ENCODE data around the gene GC. TPM values are rescaled to one million over a fixed set of nuclear protein-coding genes. Genes with fewer than 3 reads are reported as not detected.
"Not testable (repeated sequence)": the region's sequence is repeated elsewhere in the genome, so short reads cannot be mapped to it uniquely, and the experiment has no call there.

The GC gene, protein sequence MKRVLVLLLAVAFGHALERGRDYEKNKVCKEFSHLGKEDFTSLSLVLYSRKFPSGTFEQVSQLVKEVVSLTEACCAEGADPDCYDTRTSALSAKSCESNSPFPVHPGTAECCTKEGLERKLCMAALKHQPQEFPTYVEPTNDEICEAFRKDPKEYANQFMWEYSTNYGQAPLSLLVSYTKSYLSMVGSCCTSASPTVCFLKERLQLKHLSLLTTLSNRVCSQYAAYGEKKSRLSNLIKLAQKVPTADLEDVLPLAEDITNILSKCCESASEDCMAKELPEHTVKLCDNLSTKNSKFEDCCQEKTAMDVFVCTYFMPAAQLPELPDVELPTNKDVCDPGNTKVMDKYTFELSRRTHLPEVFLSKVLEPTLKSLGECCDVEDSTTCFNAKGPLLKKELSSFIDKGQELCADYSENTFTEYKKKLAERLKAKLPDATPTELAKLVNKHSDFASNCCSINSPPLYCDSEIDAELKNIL
- total RNA-seq, result not detected
- long read RNA-seq, result 0 reads

GRCh38 chr4:71783972-71784371 is at the start of gene GC:
Gene GC (minus strand): TSS chr4:71784079. CDS start chr4:71784018, 61 bp downstream.
- DNase-seq (ENCODE audit: low spot score), result no peak
- intact Hi-C loops (cut with DNase I), result no loop called here

DNA sequence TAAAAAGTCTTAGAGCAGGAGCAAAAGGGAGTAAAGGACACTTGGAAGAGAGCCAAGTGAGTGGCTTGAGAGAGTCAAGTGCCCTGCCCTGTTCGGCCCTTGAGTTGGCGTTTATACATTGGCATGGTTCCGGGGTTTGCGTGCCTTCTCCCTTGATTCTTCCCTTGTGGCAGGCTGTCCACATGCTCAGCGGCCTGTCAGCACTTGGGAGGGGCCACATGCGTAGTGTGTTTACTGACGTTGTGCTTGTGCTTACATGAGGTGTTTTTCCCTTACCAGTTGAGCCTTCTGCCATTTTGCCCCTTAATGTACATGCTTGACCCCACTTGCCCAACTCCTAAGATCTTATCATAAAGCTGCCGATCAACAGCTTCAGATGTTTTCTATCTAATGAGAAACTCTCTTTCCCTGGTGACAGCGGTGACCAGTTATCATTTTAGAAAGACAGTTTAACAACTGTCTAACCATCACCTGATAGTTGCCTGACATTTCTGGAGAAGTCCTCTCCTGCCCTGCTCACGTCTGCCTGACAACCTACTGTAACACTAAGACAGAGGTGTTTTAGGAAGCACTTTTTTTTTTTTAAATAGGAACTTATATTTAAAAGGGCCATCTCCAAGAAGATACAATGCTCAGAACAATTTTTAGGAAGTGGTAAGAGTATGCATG is 49.5 kb upstream of the GC start:
- intact Hi-C loops (cut with DNase I), result no loop called here
- DNase-seq (ENCODE audit: low spot score), result no peak

- no peak for DNase-seq (ENCODE audit: low spot score)
- intact Hi-C loops (cut with DNase I), result no loop called here
Observed at GRCh38 chr4:71832049-71832448, 48.2 kb upstream of the GC start.

DNA sequence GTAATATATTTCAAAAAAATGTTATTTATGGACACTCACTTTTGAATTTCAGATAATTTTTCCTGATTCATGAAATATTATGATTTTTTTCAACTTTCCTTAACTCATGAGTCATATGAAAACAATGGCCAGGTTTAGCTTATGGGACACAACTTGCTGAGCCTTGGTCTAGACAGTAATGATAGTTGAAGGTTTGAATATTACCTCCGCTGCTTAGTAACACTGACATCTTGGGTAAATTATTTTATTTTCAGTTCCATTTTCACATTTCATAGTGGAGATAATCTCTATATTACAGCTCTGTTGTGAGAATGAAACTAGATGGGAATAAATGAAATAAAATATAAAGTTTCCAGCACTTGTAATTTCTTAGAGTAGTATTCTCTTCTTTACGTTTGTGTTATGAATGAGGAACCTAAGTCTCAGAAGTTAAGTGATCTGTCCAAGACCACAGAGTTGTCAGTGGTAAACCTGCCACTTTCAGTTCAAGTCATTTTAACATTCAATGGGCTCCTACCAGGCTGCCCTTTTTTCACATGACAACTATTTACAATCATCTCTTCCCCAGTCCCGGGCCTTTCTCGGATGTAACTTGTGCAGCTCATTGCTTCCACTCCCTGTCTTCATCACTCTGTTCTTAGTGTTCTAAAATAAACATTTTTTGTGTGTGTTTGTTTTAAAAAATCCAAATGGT is 46.8 kb upstream of the GC start:
- intact Hi-C loops (cut with DNase I), result no loop called here

DNA sequence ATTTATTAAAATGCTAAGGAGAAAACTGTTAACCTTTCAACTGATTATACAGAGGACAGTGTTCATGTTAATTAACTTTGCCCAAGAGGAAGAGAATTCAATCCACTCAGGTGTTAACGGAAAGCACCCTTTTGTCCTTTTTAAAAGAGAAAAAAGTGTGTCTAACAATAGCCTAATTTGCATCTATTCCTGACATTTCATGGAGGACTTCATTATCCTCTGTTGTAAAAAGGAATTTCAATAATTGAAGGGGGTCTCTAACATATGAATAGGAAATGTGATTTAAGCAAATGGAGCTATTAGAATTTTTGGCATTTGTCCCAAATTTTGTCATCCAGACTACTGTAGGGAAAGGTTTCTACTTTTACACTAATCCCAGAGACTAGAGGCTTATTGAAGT is 44.6 kb upstream of the GC start:
- DNase-seq (ENCODE audit: low spot score), result no peak
- intact Hi-C loops (cut with DNase I), result no loop called here

More for the DNA sequence above, 46.8 kb upstream of the GC start:
- no peak for DNase-seq (ENCODE audit: low spot score)

GRCh38 chr4:71827826-71828225 is 43.9 kb upstream of the GC start:
- intact Hi-C loops (cut with DNase I), result no loop called here
- DNase-seq (ENCODE audit: low spot score), result no peak

DNA sequence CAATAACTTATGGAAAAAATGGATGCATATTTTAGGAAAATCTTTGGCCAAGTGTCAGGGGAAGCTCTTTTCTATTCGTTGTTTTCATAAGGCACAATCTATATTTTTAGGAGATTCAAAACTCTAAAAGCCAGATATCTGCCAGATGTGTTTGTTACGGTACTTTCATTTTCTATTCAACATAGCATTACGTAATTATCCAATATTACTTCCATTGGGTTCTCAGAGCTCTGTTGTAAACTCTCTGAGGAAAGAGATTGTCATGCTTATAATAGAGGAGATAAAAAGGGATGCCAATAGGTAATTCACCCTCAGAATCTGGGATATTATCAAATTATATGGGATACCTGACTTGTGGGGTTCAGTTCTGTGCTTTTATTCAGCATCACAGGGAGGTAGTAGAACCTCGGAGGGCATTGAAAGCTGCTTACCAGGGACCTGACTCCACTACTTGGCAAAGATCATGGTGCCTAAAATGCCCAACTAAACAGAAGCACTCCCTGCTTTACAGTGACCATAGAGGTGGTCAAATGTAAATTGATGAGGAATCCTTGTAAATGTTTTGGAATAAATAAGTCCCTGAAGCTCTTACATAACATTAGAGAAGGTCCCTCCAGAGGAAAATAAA is 32.9 kb upstream of the GC start:
- DNase-seq (ENCODE audit: low spot score), result no peak
- intact Hi-C loops (cut with DNase I), result no loop called here

DNA sequence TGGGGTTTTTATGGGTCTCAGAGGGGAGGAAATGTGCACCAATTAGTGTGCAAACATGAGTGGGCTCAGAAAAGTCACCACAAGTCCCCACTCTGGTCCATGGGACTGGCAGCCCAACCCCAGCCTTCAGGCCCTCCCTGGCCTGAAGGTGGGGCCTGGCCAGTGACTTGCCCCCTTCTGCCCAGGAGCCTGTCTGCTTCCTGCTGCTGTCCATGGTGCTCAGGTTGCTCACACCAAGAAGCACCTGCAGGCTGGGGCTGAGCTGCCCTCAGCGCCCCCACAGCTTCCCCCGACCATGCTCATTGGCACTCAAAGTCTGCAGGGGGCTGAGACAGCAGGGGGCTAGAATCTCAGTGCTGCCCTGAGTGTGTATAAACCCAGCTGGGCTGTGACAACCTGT is 30.6 kb upstream of the GC start:
- no peak for DNase-seq (ENCODE audit: low spot score)
- intact Hi-C loops (cut with DNase I), result no loop called here

DNA sequence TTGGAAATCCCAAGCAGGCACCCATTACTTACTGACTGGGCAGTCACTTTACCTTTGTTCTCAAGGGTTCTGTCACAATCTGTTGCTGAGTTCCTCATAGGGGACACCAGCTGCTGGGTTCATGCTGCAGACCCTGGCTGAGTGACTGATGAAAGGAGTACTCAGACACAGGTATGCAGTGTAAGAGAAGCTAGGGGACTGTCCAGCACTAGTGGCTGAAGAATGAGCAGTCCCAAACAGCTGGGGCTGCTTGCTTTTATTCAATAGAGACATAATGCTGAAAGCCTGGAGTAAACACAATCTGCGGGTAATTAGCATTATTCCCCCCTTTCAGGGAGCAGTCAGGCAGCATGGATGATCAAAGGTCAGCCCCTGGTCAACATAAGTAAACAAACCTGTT is 25.9 kb upstream of the GC start:
- intact Hi-C loops (cut with DNase I); DNase-seq (ENCODE audit: low spot score): not testable (repeated sequence)

GRCh38 chr4:71807469-71807868 is 23.6 kb upstream of the GC start:
- intact Hi-C loops (cut with DNase I), result no loop called here
- no peak for DNase-seq (ENCODE audit: low spot score)

- intact Hi-C loops (cut with DNase I); DNase-seq (ENCODE audit: low spot score): not testable (repeated sequence)
Observed at GRCh38 chr4:71805230-71805629, 21.4 kb upstream of the GC start.

- DNase-seq (ENCODE audit: low spot score); intact Hi-C loops (cut with DNase I): not testable (repeated sequence)
Observed at GRCh38 chr4:71804017-71804697, 20.3 kb upstream of the GC start.

- no peak for DNase-seq (ENCODE audit: low spot score)
- intact Hi-C loops (cut with DNase I), result no loop called here
Observed at GRCh38 chr4:71785959-71786358, 2.1 kb upstream of the GC start.

- intact Hi-C loops (cut with DNase I), result no loop called here
- no peak for DNase-seq (ENCODE audit: low spot score)
Observed at GRCh38 chr4:71784569-71785197, 804 bp upstream of the GC start.

GRCh38 chr4:71777891-71778290 is 6.0 kb downstream of the GC start:
- intact Hi-C loops (cut with DNase I), result no loop called here
- DNase-seq (ENCODE audit: low spot score), result no peak

DNA sequence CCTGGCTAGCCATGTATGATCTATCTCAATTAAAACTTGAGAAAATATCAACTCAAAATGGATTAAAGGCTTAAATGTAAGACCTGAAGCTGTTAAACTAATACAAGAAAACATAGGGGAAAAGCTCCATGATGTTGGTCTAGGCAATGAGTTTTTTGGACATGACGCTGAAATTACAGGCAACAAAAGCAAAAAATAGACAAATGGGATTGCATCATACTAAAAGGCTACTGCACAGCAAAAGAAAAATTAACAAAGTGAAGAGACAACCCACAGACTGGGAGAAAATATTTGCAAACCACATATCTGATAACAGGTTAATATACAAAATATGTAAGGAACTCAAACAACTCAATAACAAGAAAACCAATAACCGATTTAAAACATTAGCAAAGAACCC is 8.4 kb downstream of the GC start:
- intact Hi-C loops (cut with DNase I), result no loop called here
- DNase-seq (ENCODE audit: low spot score), result no peak

GRCh38 chr4:71774136-71774535 is 9.7 kb downstream of the GC start:
- intact Hi-C loops (cut with DNase I), result no loop called here
- DNase-seq (ENCODE audit: low spot score), result no peak

DNA sequence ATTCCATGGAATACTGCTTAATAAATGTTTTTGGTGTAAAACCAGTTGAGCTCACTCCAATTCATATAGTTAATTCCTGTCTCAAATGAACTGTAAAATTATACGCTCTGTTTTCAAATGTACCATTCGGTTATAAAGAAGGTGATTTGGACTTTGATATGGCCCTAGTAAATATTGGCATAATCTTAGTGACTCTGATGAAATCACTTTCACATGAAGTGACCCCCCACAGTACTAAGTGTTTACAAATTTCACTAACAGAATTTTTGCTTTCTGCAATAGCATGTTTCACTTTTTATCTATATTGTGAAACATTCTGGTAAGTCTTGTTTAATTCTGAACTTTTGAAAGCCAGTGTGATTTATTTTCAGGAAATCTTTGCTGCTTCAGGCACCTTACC is 10.9 kb downstream of the GC start:
- intact Hi-C loops (cut with DNase I), result no loop called here

GRCh38 chr4:71772592-71772991 is 11.3 kb downstream of the GC start:
- no peak for DNase-seq (ENCODE audit: low spot score)
- intact Hi-C loops (cut with DNase I), result no loop called here

More for the DNA sequence above, 10.9 kb downstream of the GC start:
- DNase-seq (ENCODE audit: low spot score), result no peak
